NCI-H146 (cell line): ENCODE results near the gene CTSD.

ENCODE experiments used
- DNase-seq: peaks from one replicate; lab custom pipeline; 2025; lab: John Stamatoyannopoulos, UW

CTSD gene

GRCh38 chr11:1755692-1756561, 7.8 kb downstream of the CTSD start:
- no peak for DNase-seq

GRCh38 chr11:1755344-1755691, 8.4 kb downstream of the CTSD start:
- no peak for DNase-seq

DNA sequence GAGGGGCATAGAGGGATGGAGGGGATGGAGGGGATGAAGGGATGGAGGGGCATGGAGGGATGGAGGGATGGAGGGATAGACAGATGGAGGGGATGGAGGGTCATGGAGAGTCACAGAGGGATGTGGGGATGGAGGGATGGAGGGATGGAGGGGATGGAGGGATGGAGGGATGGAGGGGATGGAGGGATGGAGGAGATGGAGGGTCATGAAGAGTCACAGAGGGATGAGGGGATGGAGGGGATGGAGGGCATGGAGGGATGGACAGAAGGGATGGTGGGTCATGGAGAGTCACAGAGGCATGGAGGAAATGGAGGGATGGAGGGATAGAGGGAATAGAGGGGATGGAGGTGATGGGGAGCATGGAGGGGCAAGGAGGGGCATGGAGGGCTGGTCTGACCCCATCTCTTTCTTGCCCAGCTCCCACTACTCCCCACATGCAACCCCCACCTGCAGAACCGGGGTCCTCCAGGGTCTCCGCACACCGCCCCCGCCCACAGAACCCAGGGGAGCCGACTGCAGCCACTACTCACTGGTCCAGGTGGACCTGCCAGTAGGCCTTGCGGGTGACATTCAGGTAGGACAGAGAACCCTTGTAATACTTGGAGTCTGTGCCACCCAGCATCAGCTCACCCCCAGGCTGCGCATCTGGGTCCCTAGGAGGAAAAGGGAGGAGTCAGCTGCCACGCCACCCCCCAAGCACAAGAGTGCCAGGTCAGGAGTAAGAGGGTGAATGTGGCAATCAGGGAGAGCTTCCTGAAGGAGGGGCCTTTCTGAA, 9.2 kb downstream of the CTSD start:
- no peak for DNase-seq

GRCh38 chr11:1753929-1754305, 9.8 kb downstream of the CTSD start:
- no peak for DNase-seq

GRCh38 chr11:1753229-1753928, 10.3 kb downstream of the CTSD start:
- no peak for DNase-seq

GRCh38 chr11:1752907-1753228, 10.9 kb downstream of the CTSD start:
- no peak for DNase-seq

- DNase-seq: no peak
Observed at GRCh38 chr11:1751999-1752906, 11.5 kb downstream of the CTSD start.

- DNase-seq: no peak
Observed at GRCh38 chr11:1751531-1751921, 12.2 kb downstream of the CTSD start.

- DNase-seq: no peak
Observed at GRCh38 chr11:1750840-1751530, 12.7 kb downstream of the CTSD start.

GRCh38 chr11:1750481-1750839, 13.3 kb downstream of the CTSD start, which contains the start of gene IFITM10:
TSS of gene IFITM10 (minus strand) at chr11:1750595. CDS start at chr11:1750442, 153 bp downstream.
- DNase-seq: no peak

- no peak for DNase-seq
Observed at GRCh38 chr11:1749395-1750351, 14.1 kb downstream of the CTSD start.

DNA sequence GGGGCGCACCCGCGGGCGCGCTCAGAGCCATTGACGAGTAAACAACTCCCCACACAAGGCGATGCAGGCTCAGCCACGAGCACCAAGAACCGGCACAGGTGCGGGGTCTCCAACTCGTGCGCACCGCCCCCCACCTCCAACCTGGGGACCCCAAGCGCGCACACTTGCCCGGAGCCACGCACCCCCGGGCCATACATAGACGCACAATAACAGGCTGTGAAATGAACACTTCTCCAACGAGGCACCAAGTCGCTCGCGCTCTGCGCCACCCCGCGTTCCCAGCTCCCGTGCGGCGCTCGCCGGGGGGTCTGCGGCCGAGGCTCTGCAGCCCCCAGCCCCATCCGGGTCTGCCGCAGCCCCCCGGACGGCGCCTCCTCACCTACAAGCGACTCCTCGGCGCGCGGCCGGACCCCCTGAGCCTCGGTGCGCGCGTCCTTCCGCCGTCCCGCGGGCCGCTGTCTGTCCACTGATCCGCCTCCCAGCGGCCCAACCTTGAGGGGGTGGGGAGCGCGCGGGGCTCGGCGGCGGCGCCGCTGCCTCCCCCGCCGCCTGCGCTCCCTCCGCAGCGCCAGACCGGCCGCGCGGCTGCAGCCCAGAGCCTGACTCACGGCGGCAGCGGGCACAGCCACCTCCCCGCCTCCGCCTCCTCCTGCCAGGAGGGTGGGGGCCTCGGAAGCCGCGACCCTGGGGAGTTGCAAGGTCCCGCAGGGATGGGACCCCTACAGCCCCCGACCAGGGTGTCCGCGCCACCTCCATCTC, 14.9 kb downstream of the CTSD start:
- DNase-seq: no peak

- no peak for DNase-seq
Observed at GRCh38 chr11:1747753-1748635, 15.7 kb downstream of the CTSD start.

- DNase-seq: no peak
Observed at GRCh38 chr11:1746956-1747752, 16.6 kb downstream of the CTSD start.

- no peak for DNase-seq
Observed at GRCh38 chr11:1746511-1746931, 17.2 kb downstream of the CTSD start.

GRCh38 chr11:1745701-1746320, 17.9 kb downstream of the CTSD start:
- no peak for DNase-seq
